WTC11 (cell line): ENCODE measurements around the gene PEX6.

Source experiments
- CTCF ChIP-seq: fragments of 200-600 bp; IDR thresholded peaks from 2 replicates; pipeline ENCODE4 v1.8.0; 2022; ENCODE audit warnings: antibody characterized with exemption
- ELF4 ChIP-seq: sonication (generic); formaldehyde crosslinking; IDR thresholded peaks from 2 replicates; pipeline ENCODE4 v1.8.1; 2022; ENCODE audit warnings: low read depth, mild to moderate bottlenecking, moderate library complexity, missing genetic modification reagents
- FOXK1 ChIP-seq: sonication (generic); formaldehyde crosslinking; IDR thresholded peaks from 2 replicates; pipeline ENCODE4 v1.8.0; 2022; ENCODE audit warnings: mild to moderate bottlenecking, moderate library complexity, missing genetic modification reagents
- FOXP1 ChIP-seq: sonication (generic); formaldehyde crosslinking; IDR thresholded peaks from 2 replicates; pipeline ENCODE4 v1.8.0; 2022; ENCODE audit warnings: missing genetic modification reagents, mild to moderate bottlenecking, moderate library complexity, borderline replicate concordance
- GABPB1 ChIP-seq: sonication (generic); formaldehyde crosslinking; IDR thresholded peaks from 2 replicates; pipeline ENCODE4 v1.8.1; 2023; ENCODE audit warnings: mild to moderate bottlenecking, missing genetic modification reagents
- TF ChIP-seq, protein P1 (sequence below): fragments of 250-450 bp; sonication (Bioruptor Pico); IDR thresholded peaks from 2 replicates; pipeline ENCODE4 v1.9.0; 2021; ENCODE audit warnings: mild to moderate bottlenecking, borderline replicate concordance
- TF ChIP-seq, protein P2 (sequence below): sonication (generic); formaldehyde crosslinking; IDR thresholded peaks from 2 replicates; pipeline ENCODE4 v1.8.0; 2023; ENCODE audit warnings: missing genetic modification reagents

GRCh38 chr6:42932412-42932811, 46.6 kb downstream of the PEX6 start:
- TF ChIP-seq CTCF = no peak
- no peak for TF ChIP-seq FOXP1 (CRISPR knock-in tag)
- TF ChIP-seq, protein P1, sequence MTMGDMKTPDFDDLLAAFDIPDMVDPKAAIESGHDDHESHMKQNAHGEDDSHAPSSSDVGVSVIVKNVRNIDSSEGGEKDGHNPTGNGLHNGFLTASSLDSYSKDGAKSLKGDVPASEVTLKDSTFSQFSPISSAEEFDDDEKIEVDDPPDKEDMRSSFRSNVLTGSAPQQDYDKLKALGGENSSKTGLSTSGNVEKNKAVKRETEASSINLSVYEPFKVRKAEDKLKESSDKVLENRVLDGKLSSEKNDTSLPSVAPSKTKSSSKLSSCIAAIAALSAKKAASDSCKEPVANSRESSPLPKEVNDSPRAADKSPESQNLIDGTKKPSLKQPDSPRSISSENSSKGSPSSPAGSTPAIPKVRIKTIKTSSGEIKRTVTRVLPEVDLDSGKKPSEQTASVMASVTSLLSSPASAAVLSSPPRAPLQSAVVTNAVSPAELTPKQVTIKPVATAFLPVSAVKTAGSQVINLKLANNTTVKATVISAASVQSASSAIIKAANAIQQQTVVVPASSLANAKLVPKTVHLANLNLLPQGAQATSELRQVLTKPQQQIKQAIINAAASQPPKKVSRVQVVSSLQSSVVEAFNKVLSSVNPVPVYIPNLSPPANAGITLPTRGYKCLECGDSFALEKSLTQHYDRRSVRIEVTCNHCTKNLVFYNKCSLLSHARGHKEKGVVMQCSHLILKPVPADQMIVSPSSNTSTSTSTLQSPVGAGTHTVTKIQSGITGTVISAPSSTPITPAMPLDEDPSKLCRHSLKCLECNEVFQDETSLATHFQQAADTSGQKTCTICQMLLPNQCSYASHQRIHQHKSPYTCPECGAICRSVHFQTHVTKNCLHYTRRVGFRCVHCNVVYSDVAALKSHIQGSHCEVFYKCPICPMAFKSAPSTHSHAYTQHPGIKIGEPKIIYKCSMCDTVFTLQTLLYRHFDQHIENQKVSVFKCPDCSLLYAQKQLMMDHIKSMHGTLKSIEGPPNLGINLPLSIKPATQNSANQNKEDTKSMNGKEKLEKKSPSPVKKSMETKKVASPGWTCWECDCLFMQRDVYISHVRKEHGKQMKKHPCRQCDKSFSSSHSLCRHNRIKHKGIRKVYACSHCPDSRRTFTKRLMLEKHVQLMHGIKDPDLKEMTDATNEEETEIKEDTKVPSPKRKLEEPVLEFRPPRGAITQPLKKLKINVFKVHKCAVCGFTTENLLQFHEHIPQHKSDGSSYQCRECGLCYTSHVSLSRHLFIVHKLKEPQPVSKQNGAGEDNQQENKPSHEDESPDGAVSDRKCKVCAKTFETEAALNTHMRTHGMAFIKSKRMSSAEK (CRISPR knock-in tag) = no peak
- TF ChIP-seq FOXK1 (CRISPR knock-in tag) = no peak
- TF ChIP-seq, protein P2, sequence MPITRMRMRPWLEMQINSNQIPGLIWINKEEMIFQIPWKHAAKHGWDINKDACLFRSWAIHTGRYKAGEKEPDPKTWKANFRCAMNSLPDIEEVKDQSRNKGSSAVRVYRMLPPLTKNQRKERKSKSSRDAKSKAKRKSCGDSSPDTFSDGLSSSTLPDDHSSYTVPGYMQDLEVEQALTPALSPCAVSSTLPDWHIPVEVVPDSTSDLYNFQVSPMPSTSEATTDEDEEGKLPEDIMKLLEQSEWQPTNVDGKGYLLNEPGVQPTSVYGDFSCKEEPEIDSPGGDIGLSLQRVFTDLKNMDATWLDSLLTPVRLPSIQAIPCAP = no peak
- no peak for TF ChIP-seq GABPB1 (CRISPR knock-in tag)
- no peak for TF ChIP-seq ELF4 (CRISPR knock-in tag)
